NCI-H82 (cell line): ENCODE results near the gene PSKH1.
A peak's percentile ranks its signal among the peaks of the same experiment; 100 is the strongest.
"Not testable (repeated sequence)": the region's sequence is repeated elsewhere in the genome, so short reads cannot be mapped to it uniquely, and the experiment has no call there.

ENCODE experiments used
- DNase-seq: peaks from one replicate; lab custom pipeline; 2025; lab: John Stamatoyannopoulos, UW

PSKH1 gene

DNA sequence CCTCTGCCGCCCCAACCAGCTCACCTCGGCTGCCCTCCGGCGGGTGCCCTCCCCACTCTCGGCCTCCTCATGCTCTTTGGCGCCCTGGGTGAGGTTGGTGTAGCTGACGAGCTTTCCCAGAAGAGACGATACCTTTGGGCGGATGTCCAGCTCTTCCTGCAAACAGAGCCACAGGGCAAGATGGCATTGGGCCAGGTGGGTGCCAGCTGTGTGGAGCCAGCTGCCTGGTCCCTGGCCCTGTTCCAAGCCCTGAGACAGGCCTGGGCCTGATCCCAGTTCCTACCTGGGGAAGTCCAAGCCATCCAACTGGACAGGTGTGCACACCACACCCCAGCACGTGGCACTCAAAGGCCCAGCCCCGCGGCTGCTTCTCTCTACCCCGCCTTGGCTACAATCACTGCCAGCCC lies 68.5 kb downstream of the PSKH1 start:
- no peak for DNase-seq

DNA sequence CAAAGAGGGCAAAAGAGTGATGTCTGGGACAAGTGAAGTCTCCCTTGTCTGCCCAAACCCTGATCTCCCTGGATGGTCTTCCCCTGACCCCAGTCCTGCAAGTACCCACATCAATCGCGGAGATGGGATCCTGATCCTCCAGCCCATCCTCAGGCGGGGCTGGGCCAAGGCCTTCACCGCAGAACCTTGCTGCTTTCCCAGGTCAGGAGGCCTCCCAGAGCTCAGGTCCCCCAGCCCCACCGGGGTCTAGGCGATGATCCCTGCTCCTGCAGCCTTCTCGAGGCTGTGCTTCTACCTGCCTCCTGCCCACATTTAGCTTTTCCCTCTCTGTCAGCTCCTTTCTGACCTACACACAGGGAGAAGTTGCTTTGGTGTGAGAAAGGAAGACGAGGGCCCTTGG lies 69.1 kb downstream of the PSKH1 start:
- no peak for DNase-seq

DNA sequence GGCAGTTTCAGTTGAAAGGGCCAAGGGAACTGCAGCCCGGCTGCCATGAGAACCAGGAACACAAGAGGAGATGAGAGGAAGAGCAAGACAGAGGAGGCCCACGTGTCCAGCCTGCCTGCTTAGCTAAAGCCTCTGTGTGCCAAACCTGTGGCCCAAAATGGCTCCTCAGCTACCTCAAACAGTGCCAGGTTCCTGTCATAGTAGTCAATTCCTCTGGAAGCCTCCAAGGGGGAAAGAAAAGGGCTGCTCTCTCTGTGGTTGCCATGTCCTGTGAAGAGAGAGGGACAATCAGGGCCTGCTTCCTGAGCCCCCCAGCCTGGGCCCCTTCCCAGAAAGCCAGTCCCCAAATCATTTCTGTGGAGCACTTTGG lies 70.2 kb downstream of the PSKH1 start:
- no peak for DNase-seq

DNA sequence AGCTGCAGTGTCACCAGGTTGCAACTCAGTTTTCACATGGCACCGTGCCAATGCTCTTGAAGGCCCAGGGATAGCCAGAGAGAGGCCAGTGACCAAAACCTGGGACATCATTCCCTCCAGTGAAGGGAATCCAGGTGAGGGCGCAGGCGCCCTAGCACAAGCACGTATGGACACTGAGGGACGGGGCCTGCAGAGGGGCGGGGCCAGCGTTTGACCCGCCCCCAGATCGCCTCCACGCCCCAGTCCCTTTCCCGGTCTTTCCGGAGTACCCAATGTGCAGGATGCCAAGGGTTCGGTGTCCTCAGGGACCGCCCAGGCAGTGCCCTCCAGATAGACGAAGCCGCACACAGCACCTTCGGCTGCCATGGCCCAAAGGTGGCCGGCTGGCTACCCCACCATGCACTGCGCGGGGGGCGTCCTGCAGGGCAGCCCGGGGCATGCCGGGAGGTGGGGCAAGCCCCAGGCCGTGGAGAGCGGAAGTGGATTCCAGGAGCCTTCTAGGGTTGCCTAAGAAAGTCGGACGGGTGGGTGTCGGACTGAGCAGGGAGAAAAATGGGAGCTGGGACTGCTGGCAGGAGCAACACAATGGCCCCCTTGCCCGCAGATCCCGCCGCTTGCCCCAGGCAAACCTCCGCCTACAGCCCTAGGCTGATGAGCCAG lies 70.7 kb downstream of the PSKH1 start:
- no peak for DNase-seq

DNA sequence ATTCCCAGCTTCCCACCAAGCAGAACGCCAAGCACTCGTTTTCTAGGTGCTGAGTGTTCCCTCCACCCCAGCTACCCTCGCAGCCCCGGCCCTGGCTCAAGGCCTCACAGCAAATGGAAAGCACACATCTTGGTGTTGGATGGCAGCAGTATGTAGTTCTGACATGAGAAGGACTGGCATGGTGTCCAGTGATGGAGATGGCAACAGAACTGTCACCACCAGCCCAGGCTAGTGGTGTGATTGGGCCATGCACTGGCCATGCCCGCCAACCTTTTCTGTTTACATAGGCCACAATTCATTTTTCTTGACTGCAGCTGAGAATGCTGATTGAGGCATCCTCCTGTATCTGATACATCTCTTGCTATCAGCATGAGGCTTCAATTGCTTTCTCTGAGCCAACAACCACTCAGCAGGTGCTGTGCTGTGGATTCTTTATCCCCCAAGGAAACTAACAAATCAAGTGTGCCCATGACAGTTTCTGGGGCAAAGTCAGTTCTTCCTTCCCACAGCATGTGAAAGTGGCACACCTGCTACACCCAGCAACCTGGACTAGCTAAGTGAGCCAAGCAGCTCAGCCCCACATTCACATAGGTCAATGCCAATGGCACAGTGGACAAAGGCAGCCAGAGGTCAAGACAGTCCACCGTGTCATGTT lies 71.5 kb downstream of the PSKH1 start:
- DNase-seq: no peak

DNA sequence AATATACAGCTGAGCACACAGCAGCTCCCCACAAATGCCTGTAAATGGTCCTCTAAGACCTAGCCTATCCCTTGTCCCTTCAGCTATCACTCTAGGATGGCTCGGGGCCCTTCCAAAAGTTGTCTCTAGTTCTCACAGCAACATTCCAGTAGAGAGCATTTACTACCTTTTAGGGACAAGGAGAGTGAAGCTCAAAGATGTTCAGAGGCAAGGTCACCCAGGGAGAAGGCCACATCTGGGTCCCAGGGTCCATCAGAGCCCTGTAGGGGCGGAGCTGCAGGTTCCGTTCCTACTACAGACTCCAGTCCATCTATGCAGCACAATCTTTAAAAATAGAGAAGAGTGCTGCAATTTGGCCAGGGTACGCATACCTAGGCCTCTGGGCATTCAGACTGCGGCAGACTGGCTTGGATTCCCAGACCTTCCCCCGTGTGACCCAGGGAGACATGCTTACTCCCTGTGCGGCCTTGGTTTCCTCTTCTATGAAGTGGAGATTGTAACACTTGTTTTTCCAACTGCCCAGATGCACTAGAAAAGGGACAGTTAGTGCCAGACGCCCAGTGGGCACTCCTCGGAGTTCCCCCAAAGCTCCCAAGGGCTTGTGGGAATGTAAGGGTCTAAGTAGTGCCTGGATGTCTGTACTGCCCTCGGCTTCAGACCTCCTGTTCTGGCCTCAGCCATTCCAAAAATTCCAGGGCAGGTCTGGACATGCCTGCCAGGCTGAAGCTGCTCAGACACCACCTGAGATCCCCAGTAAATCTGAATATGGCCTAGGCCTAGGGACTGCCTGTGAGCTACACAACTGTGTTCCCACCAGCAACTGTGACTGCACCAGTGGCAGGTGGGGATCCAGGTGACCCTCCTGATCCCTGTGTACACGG lies 72.9 kb downstream of the PSKH1 start:
- DNase-seq: no peak

DNA sequence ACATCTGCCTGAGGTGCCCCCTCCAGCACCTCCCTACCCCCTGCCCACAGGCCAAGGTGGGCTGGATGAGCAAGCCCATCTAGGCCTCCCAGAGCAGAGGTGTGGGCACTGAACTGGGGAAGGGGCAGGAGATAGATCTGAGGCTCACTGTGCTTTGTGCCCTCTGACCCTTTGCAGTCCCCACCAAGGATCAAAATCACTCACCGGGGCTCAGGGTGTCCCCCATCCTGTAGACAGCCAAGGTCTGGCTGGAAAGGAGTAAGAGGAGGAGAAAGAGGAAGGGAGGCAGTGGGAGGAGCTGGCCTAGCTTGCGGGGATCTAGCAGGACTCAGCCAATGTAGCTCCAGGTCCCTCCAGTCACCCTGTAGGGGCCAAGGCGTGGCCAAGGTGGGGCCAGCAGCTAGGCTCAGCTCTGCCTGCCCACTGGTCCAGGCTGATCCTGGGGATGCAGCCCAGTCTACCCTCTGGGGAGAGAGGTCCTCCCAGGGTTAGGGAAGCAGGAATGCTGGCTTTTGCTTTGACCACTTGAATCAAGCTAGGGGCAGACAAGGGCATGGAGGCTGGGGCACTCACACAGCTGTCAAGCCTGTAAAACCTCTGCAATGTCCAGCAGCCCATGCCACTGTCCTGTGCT lies 73.6 kb downstream of the PSKH1 start:
- no peak for DNase-seq

DNA sequence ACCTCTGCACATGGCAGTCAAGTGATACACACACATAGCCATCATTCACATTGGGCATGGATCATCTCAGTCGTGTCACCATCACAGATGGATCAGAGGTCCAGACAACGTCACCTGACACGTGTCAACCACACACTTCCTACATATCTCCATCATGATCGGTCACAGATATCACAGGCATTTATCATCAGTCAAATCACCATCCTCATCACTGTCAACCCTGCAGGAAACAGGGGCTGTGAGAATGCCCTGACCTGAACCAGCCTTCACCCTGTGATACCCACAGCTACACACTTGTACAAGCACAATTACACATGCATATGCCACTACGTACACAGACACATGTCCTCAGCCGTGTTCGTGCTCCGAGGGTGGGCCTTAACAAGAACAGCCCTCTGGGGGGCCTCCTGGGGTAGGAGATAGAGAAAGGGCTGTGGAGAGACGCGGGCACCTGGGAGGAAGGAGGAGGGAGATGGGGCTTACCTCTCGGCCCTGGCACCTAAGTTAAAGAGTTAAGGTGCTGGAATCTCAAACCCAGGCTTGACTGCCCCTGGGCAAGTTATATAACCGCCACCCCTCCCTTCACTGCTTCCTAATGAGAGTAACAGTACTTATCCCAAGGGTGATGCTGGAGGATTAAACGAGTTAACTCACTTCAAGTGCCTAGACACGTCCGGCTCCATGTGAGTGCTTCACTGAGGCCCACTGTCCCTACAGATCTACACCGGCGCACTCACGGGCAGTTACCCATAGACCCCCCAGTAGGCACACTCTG lies 74.3 kb downstream of the PSKH1 start:
- peak; percentile 69 for DNase-seq

DNA sequence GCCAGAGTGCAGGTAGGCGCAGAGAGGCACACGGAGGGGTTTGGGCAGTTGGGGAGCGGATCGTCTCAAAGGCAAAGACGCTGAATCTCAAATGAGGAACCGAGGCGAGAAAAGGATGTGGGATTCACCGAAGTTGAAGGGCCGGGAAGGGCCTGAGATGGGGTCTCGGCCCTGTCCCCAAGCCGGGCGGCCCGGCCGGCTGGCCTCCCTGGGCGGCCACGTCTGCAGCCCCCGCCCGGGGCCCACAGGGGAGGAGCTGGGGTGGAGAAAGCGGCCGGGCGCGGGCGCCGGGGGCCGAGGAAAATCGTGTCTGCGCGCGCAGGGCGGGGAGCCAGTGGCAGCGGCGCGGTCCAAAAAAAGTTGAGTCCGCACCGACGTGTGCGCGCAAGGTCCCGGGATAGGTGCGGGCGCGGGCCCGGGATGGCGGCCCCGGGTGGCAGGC lies 74.9 kb downstream of the PSKH1 start:
- peak; percentile 21 for DNase-seq

DNA sequence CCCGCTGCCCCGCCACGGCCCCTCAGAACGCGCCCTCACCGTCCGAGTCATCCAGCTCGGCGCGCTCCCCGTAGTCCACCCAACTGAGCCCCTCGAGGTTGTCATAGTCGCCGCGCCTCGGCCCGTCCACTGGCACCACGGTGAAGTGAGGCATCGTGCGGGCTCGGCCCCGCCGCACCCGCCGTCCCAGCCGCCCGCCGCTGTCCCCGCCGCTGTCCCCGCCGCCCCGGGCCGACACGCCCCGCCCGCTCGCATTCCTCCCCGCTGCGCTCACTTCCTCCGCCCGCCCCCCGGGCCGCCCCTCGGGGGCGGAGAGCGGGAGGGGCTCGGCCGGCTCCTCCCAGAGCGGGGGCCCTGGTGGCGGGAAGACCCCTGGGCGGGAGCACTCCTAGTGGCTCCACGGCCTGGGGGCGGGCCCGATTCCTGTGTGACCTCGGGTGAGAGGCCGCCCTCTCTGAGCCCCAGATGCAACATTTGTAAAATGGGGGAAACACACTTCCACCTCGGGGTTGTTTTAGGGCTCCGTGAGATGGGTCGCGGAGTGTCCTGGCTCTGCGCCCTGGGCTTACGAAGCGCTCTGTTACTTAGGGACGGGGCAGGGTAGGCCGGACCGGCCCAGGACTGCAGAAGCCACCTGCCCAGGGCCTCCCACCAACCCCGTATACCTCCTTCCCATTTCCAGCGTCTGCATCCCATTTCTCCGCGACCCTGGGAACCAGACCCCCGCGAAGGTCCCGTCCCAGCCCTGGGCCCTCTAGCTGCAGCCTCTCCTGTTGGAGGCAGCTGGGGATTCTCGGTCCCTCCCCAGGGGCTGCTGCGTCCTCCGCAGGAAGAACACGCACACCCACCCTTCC lies 75.6 kb downstream of the PSKH1 start, which contains the start of gene SLC12A4:
TSS of gene SLC12A4 (minus strand) at position 238 of the 854 bp plus-strand sequence. CDS start at position 154, 84 bp downstream.
- peak; percentile 85 for DNase-seq

DNA sequence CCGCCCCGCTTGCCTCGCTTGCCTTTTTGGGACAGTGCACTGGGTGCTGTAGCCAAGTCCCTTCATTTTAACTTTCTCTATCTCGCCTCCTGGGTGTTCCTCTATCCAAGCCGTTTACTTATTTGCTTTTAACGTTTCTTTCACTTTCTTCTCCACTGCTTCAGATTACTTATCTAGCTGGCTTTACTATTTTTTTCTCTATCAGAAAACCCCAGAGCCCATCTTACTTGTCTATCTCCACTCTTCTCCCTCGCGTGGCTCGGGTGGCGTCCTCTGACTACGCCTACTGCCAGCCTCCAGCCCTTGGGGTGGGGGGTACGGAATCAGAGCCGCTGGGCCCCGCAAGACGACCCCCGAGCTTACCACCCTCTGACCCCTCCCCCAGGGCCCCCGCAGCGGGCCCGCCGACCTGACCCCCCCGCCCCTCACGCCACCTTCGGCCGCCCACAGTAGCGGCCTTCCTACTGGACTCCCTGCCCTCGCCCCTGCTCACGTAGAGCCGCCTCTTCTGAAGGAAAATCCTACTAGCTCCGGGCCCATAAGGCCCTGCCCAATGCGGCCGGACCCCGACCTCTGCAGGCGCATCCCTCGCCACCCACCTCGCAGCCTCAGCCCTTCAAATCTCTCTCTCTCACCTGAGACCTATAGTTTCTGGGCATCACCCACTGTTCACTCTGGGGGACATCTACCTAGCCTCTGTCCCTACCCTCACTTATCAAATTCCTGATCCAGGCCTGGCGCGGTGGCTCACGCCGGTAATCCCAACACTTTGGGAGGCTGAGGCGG lies 76.4 kb downstream of the PSKH1 start:
- no peak for DNase-seq

DNA sequence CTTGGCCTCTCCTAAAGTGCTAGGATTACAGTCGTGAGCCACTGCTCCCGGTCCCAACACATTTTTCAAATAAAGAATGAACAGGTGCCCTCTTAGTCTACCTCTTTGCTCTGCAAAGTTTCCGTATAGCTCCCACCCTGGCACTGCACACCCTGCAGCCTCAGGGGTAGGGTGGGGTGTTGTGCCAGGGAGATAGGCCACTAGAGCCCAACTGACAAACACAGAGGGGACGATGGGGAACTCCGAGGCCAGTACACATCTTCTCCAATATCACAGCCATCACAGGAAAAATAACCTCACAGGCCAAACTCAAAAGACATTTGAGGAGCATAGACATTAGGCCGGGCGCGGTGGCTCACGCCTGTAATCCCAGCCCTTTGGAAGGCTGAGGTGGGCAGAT lies 78.1 kb downstream of the PSKH1 start:
- no peak for DNase-seq

DNA sequence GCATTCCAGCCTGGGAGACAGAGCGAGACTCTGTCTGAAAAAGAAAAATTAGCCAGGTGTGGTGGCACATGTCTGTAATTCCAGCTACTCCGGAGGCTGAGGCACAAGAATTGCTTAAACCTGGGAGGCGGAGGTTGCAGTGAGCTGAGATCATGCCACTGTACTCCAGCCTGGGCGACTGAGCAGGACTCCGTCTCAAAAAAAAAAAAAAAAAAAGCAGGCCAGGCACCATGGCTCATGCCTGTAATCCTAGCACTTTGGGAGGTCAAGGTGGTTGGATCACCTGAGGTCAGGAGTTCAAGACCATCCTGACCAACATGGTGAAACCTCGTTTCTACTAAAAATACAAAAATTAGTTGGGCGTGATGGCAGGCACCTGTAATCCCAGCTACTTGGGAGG lies 79.2 kb downstream of the PSKH1 start:
- not testable (repeated sequence) for DNase-seq

DNA sequence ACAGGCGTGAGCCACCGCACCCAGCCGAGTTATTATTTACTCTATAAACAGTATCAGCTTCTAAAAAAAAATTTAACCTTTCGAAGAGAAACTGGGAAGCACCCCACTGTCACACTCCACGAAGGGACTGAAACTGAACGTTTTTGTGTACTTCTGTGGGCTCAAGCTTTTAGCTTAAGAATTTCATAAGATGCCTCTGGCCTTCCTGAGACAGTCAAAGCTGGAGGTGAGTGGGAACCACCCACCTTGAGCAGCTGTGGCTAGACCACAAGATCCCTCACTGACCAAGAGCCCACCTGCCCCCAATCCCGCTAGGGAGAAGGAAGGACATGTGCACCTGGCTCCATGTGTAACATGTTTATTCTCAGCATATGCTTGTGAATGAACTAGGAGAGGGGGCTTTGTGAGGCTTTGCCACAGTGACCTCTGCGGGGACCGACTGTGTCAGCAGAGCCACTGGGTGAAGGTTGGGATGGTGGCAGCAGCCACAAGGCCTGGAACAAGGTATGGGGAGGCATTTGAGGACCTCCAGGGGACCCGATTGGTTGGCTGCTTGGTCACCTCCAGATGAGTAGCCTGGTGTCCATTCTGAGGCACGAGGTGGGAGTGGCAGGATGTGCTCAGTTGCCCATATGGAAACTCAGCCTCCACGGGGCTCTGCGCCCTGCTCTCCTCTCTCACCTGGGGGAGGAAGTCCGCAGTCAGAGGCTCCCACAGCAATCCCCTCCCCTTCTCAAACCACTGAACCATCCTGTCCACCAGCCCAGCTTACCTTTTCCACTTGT lies 82.5 kb downstream of the PSKH1 start:
- DNase-seq: no peak

DNA sequence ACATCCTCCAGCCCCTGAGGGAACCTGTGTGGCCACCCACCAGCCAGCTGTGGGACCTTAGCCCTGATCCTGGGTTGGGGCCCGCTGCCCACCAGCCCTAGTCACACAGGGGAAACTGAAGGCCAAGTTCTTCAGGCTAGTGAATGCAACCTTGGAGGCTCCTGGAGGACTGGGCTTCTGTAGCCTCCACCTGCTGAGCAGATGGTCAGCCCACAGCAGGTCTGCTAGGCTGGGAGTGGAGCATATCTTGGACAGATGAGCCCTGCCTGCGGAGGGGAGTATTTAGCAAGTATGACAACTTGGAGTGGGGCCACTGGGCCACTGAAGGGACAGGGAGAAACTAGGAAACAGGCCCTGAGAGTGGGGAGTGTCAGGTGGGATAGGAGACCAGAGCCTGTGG lies 83.2 kb downstream of the PSKH1 start:
- DNase-seq: no peak

DNA sequence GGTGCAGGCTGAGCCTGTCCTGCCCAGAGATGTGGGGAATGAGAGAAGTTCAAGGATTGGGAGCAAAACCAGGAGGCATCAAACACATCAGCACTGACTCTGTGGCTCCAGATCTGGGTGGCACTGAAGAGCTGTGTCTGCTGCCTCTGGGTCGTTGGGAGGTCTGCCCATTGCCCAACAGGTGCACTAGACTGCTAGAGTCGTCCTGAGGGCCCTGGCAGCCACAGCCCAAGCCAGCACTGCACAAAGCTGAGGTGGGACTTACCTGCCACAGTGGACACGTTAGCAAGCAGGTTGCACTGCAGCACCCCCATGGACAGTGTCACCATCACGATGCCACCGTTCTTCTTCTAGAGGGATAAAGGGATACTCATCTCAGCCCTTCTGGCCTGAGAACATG lies 84.0 kb downstream of the PSKH1 start:
- DNase-seq: no peak

DNA sequence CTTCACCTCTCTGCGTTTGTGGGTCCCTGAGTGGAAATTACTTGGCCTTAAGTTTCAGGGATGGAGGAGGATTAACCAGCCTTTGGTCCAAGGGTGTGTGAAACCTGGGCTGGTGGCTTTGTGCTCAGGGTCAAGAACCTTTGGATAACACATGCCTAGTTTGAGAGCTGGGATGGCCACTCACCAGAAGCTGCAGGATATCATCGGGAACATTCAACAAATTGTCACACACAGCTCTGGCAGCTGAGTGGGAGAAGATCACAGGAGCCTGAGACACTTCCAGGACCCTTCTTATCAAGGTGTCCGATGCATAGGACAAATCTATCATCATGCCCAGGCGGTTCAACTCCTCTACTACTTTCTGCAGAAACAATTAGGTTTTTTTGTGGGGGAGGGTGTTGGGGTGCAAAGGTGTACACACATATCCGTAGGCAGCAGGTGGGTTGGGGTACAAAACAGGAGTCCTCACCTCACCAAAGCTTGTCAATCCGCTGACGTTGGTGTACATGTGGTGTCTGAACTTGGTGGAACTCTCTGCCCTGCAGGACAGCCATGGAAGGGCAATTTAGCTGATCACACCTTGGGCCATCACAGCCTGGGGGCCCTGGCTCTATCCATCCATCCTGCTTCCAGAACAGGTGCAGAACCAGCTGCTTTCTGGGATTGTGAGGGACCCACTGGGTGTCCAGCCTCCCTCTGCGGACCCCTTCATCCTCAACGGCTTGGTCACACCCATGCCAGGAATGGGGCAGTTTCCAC lies 84.6 kb downstream of the PSKH1 start:
- DNase-seq: no peak
